GM12873 (cell line): Measurements from ENCODE around the gene ADCY4.

Experiments
- CTCF ChIP-seq: IDR thresholded peaks from 2 replicates; pipeline ENCODE4 v1.5.1; 2012; ENCODE audit warnings: low read depth, mild to moderate bottlenecking, moderate library complexity, low read length, control low read depth; ENCODE audit not compliant: insufficient read depth; ENCODE audit errors: missing control alignments

Gene ADCY4

GRCh38 chr14:24316597-24316950 is 18.3 kb downstream of the ADCY4 start:
- TF ChIP-seq CTCF = no peak

GRCh38 chr14:24315807-24316596 is 18.9 kb downstream of the ADCY4 start:
- TF ChIP-seq CTCF = no peak

GRCh38 chr14:24315243-24315806 is 19.5 kb downstream of the ADCY4 start:
- TF ChIP-seq CTCF = no peak

GRCh38 chr14:24314377-24315193 is 20.3 kb downstream of the ADCY4 start:
- no peak for TF ChIP-seq CTCF

GRCh38 chr14:24313913-24314312 is 21.0 kb downstream of the ADCY4 start:
- no peak for TF ChIP-seq CTCF

- TF ChIP-seq CTCF = no peak
Observed at GRCh38 chr14:24312736-24313507, 21.9 kb downstream of the ADCY4 start.
